Measurements from ENCODE around the gene IFNGR2. TPM values are rescaled to one million over a fixed set of nuclear protein-coding genes. Genes with fewer than 3 reads are reported as not detected.

The IFNGR2 gene
- total and polyA plus RNA-seq, 2 of the 13 experiments (the other 11 are each of a cell fraction or from before 2014, with no cell fraction given): 61.3 to 117 TPM

DNA sequence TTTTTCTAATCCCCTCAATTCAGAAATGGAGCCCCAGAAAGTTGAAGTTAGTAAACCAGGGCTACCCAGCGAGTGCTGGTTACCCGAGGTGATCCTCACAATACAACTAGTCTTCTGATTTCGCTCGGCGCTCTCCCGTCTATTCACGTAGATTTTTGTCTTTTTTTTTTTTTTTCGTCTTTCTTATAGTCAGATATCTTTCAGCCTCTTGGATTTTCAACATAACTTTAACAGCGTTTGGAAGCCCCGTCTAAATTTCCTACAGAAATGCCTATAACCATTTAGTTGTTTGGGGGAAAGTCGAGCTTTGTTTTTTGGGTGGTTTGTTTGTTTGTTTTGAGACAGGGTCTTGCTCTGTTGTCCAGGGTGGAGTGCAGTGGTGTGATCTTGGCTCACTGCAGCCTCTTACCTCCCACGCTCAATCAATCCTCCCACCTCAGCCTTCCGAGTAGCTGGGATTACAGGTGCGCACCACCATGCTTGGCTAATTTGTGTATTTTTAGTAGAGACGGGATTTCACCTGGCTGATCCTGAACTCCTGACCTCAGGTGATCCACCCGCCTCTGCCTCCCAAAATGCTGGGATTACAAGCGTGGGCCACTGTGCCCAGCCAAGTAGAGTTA is 77.4 kb downstream of the IFNGR2 start (continued):
- TF ChIP-seq, protein P1, sequence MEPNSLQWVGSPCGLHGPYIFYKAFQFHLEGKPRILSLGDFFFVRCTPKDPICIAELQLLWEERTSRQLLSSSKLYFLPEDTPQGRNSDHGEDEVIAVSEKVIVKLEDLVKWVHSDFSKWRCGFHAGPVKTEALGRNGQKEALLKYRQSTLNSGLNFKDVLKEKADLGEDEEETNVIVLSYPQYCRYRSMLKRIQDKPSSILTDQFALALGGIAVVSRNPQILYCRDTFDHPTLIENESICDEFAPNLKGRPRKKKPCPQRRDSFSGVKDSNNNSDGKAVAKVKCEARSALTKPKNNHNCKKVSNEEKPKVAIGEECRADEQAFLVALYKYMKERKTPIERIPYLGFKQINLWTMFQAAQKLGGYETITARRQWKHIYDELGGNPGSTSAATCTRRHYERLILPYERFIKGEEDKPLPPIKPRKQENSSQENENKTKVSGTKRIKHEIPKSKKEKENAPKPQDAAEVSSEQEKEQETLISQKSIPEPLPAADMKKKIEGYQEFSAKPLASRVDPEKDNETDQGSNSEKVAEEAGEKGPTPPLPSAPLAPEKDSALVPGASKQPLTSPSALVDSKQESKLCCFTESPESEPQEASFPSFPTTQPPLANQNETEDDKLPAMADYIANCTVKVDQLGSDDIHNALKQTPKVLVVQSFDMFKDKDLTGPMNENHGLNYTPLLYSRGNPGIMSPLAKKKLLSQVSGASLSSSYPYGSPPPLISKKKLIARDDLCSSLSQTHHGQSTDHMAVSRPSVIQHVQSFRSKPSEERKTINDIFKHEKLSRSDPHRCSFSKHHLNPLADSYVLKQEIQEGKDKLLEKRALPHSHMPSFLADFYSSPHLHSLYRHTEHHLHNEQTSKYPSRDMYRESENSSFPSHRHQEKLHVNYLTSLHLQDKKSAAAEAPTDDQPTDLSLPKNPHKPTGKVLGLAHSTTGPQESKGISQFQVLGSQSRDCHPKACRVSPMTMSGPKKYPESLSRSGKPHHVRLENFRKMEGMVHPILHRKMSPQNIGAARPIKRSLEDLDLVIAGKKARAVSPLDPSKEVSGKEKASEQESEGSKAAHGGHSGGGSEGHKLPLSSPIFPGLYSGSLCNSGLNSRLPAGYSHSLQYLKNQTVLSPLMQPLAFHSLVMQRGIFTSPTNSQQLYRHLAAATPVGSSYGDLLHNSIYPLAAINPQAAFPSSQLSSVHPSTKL (CRISPR knock-in tag; IDR thresholded peaks at IDR 0.05): peak; percentile 2; the same call in 1 of the 2 replicates
- TF ChIP-seq ZKSCAN1 (IDR thresholded peaks at IDR 0.05; ENCODE audit: low read length) (no peak), ZNF251 (CRISPR knock-in tag; IDR thresholded peaks at IDR 0.05) (no peak), ZBTB7A (CRISPR knock-in tag; IDR thresholded peaks at IDR 0.05) (no peak), SP5 (CRISPR knock-in tag; IDR thresholded peaks at IDR 0.05; ENCODE audit: borderline replicate concordance, low read depth) (no peak), PLRG1 (conservative IDR thresholded peaks at IDR 0.05) (no peak), HNRNPH1 (optimal IDR thresholded peaks at IDR 0.05; ENCODE audit: low read depth, low read length) (no peak), ZNF350 (CRISPR knock-in tag; IDR thresholded peaks at IDR 0.05; ENCODE audit: borderline replicate concordance, low read depth) (no peak), SIN3B (IDR thresholded peaks at IDR 0.05; ENCODE audit: low read length) (no peak)
- TF ChIP-seq, protein P2, sequence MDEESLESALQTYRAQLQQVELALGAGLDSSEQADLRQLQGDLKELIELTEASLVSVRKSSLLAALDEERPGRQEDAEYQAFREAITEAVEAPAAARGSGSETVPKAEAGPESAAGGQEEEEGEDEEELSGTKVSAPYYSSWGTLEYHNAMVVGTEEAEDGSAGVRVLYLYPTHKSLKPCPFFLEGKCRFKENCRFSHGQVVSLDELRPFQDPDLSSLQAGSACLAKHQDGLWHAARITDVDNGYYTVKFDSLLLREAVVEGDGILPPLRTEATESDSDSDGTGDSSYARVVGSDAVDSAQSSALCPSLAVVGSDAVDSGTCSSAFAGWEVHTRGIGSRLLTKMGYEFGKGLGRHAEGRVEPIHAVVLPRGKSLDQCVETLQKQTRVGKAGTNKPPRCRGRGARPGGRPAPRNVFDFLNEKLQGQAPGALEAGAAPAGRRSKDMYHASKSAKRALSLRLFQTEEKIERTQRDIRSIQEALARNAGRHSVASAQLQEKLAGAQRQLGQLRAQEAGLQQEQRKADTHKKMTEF (CRISPR knock-in tag; IDR thresholded peaks at IDR 0.05): no peak
- TF ChIP-seq, protein P3, sequence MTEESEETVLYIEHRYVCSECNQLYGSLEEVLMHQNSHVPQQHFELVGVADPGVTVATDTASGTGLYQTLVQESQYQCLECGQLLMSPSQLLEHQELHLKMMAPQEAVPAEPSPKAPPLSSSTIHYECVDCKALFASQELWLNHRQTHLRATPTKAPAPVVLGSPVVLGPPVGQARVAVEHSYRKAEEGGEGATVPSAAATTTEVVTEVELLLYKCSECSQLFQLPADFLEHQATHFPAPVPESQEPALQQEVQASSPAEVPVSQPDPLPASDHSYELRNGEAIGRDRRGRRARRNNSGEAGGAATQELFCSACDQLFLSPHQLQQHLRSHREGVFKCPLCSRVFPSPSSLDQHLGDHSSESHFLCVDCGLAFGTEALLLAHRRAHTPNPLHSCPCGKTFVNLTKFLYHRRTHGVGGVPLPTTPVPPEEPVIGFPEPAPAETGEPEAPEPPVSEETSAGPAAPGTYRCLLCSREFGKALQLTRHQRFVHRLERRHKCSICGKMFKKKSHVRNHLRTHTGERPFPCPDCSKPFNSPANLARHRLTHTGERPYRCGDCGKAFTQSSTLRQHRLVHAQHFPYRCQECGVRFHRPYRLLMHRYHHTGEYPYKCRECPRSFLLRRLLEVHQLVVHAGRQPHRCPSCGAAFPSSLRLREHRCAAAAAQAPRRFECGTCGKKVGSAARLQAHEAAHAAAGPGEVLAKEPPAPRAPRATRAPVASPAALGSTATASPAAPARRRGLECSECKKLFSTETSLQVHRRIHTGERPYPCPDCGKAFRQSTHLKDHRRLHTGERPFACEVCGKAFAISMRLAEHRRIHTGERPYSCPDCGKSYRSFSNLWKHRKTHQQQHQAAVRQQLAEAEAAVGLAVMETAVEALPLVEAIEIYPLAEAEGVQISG (CRISPR knock-in tag; IDR thresholded peaks at IDR 0.05): no peak
- TF ChIP-seq, protein P4, sequence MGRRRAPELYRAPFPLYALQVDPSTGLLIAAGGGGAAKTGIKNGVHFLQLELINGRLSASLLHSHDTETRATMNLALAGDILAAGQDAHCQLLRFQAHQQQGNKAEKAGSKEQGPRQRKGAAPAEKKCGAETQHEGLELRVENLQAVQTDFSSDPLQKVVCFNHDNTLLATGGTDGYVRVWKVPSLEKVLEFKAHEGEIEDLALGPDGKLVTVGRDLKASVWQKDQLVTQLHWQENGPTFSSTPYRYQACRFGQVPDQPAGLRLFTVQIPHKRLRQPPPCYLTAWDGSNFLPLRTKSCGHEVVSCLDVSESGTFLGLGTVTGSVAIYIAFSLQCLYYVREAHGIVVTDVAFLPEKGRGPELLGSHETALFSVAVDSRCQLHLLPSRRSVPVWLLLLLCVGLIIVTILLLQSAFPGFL (CRISPR knock-in tag; IDR thresholded peaks at IDR 0.05): no peak

Data from HepG2 (cell line).